CD14-positive monocyte (primary cell): ENCODE data around the gene ACRBP. TPM values are rescaled to one million over a fixed set of nuclear protein-coding genes. Genes with fewer than 3 reads are reported as not detected.
A peak's percentile ranks its signal among the peaks of the same experiment; 100 is the strongest.

Source experiments
- DNase-seq, 3 donors: peaks; one replicate each; pipeline ENCODE4 v3.0.0-alpha.2; 2011 to 2022
- H2AFZ ChIP-seq: 2 replicates; pipeline ENCODE4 v1.6.0; 2012; ENCODE audit warnings: mild to moderate bottlenecking, low read depth, low read length, inconsistent platforms; ENCODE audit not compliant: insufficient read depth, poor library complexity, severe bottlenecking
- H3K27ac ChIP-seq, 2 donors: 1 replicate in 1 of 2; 2 replicates in 1 of 2; pipeline ENCODE4 v1.5.1; 2012 to 2013; ENCODE audit warnings: low read length in 2 of 2, control low read depth in 1 of 2, inconsistent platforms in 1 of 2, low read depth in 1 of 2, mild to moderate bottlenecking in 1 of 2
- H3K27me3 ChIP-seq, 2 donors: one replicate each; pipeline versions ENCODE4 v1.6.0 to v1.6.1; 2011 to 2013; ENCODE audit warnings: low read length in 2 of 2; ENCODE audit not compliant: control insufficient read depth in 2 of 2, insufficient read depth in 2 of 2
- H3K36me3 ChIP-seq, 2 donors: replicated peaks in 1 of 2; 1 replicate in 1 of 2; 2 replicates in 1 of 2; pipeline versions ENCODE4 v1.5.1 to v1.6.1; 2012 to 2013; ENCODE audit warnings: low read length in 2 of 2, control low read depth in 1 of 2, inconsistent platforms in 1 of 2, mild to moderate bottlenecking in 1 of 2; ENCODE audit not compliant: insufficient read depth in 2 of 2, control insufficient read depth in 1 of 2
- H3K4me1 ChIP-seq, 2 donors: 1 replicate in 1 of 2; 2 replicates in 1 of 2; pipeline versions ENCODE4 v1.5.1 to v1.6.1; 2012 to 2013; ENCODE audit warnings: low read length in 2 of 2, control low read depth in 1 of 2, inconsistent platforms in 1 of 2, mild to moderate bottlenecking in 1 of 2, moderate library complexity in 1 of 2; ENCODE audit not compliant: insufficient read depth in 2 of 2, control insufficient read depth in 1 of 2
- H3K4me2 ChIP-seq: replicated peaks from 2 replicates; pipeline ENCODE3; 2012; ENCODE audit warnings: low read length, moderate library complexity, mild to moderate bottlenecking; ENCODE audit not compliant: poor library complexity, severe bottlenecking; ENCODE audit errors: extremely low read depth
- H3K4me3 ChIP-seq, 3 experiments: fragments of 200-600 bp in 1 of 3; sonication (generic) in 1 of 3; replicated peaks in 1 of 3; 1 replicate in 2 of 3; 2 replicates in 1 of 3; pipeline ENCODE4 v1.5.1; 2011 to 2013; ENCODE audit warnings: low read length in 3 of 3, mild to moderate bottlenecking in 3 of 3, control low read depth in 2 of 3, low read depth in 2 of 3, inconsistent platforms in 1 of 3, moderate library complexity in 1 of 3
- H3K79me2 ChIP-seq: 2 replicates; pipeline ENCODE4 v1.6.0; 2012; ENCODE audit warnings: mild to moderate bottlenecking, control low read depth, inconsistent platforms, low read length, moderate library complexity; ENCODE audit not compliant: insufficient read depth
- H3K9ac ChIP-seq: 2 replicates; pipeline ENCODE4 v1.6.0; 2017; ENCODE audit warnings: low read length, mild to moderate bottlenecking; ENCODE audit not compliant: insufficient read depth, poor library complexity, severe bottlenecking
- H3K9me3 ChIP-seq, 2 donors: replicated peaks in 1 of 2; 1 replicate in 1 of 2; 2 replicates in 1 of 2; pipeline versions ENCODE4 v1.5.1 to v1.6.1; 2012 to 2013; ENCODE audit warnings: low read length in 2 of 2, control low read depth in 1 of 2; ENCODE audit not compliant: control insufficient read depth in 1 of 2, insufficient read depth in 1 of 2
- H4K20me1 ChIP-seq: 2 replicates; pipeline ENCODE4 v1.6.0; 2012; ENCODE audit warnings: mild to moderate bottlenecking, low read length, control low read depth, moderate library complexity; ENCODE audit not compliant: insufficient read depth
- H3K27ac Mint-ChIP-seq, 7 donors: one replicate each; pipeline ENCODE4 v1.8.0; 2020; ENCODE audit warnings: mild to moderate bottlenecking in 7 of 7, mixed read lengths in 7 of 7, moderate library complexity in 6 of 7, inconsistent platforms in 2 of 7
- H3K27me3 Mint-ChIP-seq, 3 donors: one replicate each; pipeline ENCODE4 v1.8.0; 2021 to 2022; ENCODE audit warnings: low read depth in 3 of 3, mild to moderate bottlenecking in 3 of 3, mixed read lengths in 3 of 3, moderate library complexity in 3 of 3, inconsistent platforms in 1 of 3
- H3K36me3 Mint-ChIP-seq, 2 donors: one replicate each; pipeline ENCODE4 v1.8.0; 2020; ENCODE audit warnings: mixed read lengths in 2 of 2, inconsistent platforms in 1 of 2, mild to moderate bottlenecking in 1 of 2
- H3K4me1 Mint-ChIP-seq: one replicate; pipeline ENCODE4 v1.8.0; 2020; ENCODE audit warnings: mild to moderate bottlenecking, mixed read lengths
- H3K4me3 Mint-ChIP-seq, 2 donors: one replicate each; pipeline ENCODE4 v1.8.0; 2020; ENCODE audit warnings: mild to moderate bottlenecking in 2 of 2, mixed read lengths in 2 of 2, moderate library complexity in 1 of 2
- H3K9me3 Mint-ChIP-seq, 7 donors: one replicate each; pipeline ENCODE4 v1.8.0; 2020 to 2022; ENCODE audit warnings: mixed read lengths in 7 of 7, mild to moderate bottlenecking in 6 of 7, moderate library complexity in 6 of 7, inconsistent platforms in 2 of 7
- WGBS: methylation state at CpG from one replicate; pipeline ENCODE4 v1.1.5; 2013; ENCODE audit warnings: missing lambda C conversion rate; ENCODE audit not compliant: insufficient coverage; 5-methylcytosine and 5-hydroxymethylcytosine counted together
- intact Hi-C, 2 donors: fragments of 100-400 bp; cut with micrococcal nuclease; formaldehyde crosslinking; loops; one replicate each; pipeline versions ENCODE4 v1.15.0 to v1.15.1; 2023
- polyA plus RNA-seq, 3 donors: library from polyadenylated mRNA; depleted of rRNA in 1 of 3; unstranded in 2 of 3; stranded (reverse) in 1 of 3; fragments of 300-500 nt in 2 of 3; fragments of >200 nt in 1 of 3; fragmentation: Illumina TruSeq in 2 of 3; gene quantifications; 1 replicate in 2 of 3; 2 replicates in 1 of 3; pipeline ENCODE4 v1.2.3, GENCODE V29; 2012 to 2021
- TF ChIP-seq, protein P1 (sequence below): fragments of 200-600 bp; IDR thresholded peaks from one replicate; pipeline ENCODE4 v1.8.0; 2022; ENCODE audit warnings: antibody characterized with exemption, mild to moderate bottlenecking

ACRBP gene
- polyA plus RNA-seq, 3 donors: 10.2 to 28.3 (median 10.3) TPM

DNA sequence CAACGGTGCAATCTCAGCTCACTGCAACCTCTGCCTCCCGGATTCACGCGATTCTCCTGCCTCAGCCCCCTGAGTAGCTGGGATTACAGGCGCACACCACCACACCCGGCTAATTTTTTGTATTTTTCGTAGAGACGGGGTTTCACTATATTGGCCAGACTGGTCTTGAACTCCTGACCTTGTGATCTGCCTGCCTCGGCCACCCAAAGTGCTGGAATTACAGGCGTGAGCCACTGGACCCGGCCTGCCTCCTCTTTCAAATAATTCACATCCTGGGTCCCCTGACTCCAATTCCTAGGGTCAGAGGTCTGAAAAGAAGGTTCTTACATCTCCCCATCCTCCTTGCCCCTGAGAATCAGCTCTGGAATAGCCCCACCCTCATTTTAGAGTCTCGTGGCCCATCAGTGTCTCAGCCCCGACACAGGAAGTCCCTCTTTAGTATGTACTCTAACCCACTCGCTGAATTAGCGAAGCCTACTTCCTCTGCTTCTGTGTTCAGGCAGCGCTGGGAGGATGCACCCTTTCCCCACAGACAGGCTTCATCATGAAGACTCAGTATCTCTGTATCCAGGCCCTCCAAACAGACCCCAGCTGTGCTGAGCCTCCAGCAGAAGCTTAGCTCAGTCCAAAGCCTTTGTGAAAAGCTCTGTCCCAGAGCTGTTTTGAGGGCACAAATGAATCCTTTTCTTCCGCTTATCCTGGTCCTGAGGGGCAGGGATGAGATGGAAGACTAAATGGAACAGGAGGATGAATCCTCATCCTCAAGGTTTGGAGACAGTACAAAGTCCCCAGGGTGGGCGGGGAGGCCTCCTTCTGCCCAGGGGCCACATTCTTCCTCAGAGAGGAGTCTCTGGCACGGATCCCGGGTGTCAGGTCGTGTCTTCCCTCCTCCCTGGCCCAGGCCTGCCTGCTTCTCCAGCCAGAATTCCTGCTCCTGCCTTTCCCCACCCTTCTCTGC, 14.9 kb downstream of the ACRBP start:
- Histone ChIP-seq H3K79me2 (no peaks in the 10 kb centered on the region), H3K36me3 (no peaks in the 10 kb centered on the region), H3K27ac (no peak overlapping the region), H2AFZ (peak overlapping the region; percentile 75), H4K20me1 (no peaks in the 10 kb centered on the region), H3K9me3 (no peaks in the 10 kb centered on the region), H3K4me3 (no peak overlapping the region), H3K9ac (no peak overlapping the region), H3K4me2 (no peak overlapping the region), H3K4me1 (peaks cover 26 to 29% of the 10 kb centered on the region in 2 donors), H3K27me3 (no peaks in the 10 kb centered on the region)
- Mint-ChIP-seq H3K9me3 (peaks cover 0 to 2% (median 0%) of the 10 kb centered on the region in 7 donors), H3K4me1 (peaks cover 30% of the 10 kb centered on the region), H3K4me3 (peak overlapping the region; percentile 46 to 47), H3K27ac (peak overlapping the region in 5 of 7 donors; percentile 19 to 76 (median 44)), H3K27me3 (peaks cover 0 to 8% (median 5%) of the 10 kb centered on the region in 3 donors), H3K36me3 (no peaks in the 10 kb centered on the region)
- intact Hi-C loops: no loop called here
- TF ChIP-seq, protein P1, sequence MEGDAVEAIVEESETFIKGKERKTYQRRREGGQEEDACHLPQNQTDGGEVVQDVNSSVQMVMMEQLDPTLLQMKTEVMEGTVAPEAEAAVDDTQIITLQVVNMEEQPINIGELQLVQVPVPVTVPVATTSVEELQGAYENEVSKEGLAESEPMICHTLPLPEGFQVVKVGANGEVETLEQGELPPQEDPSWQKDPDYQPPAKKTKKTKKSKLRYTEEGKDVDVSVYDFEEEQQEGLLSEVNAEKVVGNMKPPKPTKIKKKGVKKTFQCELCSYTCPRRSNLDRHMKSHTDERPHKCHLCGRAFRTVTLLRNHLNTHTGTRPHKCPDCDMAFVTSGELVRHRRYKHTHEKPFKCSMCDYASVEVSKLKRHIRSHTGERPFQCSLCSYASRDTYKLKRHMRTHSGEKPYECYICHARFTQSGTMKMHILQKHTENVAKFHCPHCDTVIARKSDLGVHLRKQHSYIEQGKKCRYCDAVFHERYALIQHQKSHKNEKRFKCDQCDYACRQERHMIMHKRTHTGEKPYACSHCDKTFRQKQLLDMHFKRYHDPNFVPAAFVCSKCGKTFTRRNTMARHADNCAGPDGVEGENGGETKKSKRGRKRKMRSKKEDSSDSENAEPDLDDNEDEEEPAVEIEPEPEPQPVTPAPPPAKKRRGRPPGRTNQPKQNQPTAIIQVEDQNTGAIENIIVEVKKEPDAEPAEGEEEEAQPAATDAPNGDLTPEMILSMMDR: no peak
- DNase-seq: peak in 1 of 3 donors; percentile 27
- 71% methylated on average over 19 of the region's 21 CpGs for WGBS

DNA sequence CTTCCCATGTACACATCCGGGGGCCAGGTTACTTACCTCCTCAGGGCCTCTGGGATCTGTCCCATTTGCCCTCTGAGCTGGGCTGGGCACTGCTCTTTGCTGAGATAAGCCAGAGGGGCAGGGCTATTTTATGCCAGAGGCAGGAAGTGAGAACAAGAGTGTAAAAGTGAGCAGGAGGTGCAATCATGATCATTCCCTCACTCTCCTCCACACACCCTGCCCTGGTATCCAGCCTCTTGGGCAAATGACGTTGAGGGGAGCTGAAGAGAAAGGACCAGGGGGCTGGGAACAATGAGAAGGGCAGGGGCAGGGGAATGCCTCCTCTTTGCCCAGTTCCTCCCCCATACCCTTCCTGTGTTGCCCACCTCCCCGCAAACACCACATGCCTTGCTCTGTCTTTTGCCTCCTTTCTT, 15.7 kb downstream of the ACRBP start:
- peaks cover 29% of the 10 kb centered on the region for H3K4me1 Mint-ChIP-seq
- H3K4me1 ChIP-seq: peaks cover 24 to 28% of the 10 kb centered on the region in 2 donors
- peak overlapping the region in 1 of 7 donors; percentile 15 for H3K27ac Mint-ChIP-seq
- no peaks in the 10 kb centered on the region for H4K20me1 ChIP-seq
- no peaks in the 10 kb centered on the region for H3K36me3 Mint-ChIP-seq
- no peak overlapping the region for H3K9ac ChIP-seq
- H3K4me2 ChIP-seq: no peak overlapping the region
- H3K27me3 ChIP-seq: no peaks in the 10 kb centered on the region
- H3K9me3 Mint-ChIP-seq: peaks cover 0 to 2% (median 0%) of the 10 kb centered on the region in 7 donors
- intact Hi-C loops: no loop called here
- H3K27me3 Mint-ChIP-seq: peaks cover under 1 to 8% (median 5%) of the 10 kb centered on the region in 3 donors
- H3K36me3 ChIP-seq: no peaks in the 10 kb centered on the region
- WGBS: 94% methylated on average over 2 of the region's 3 CpGs
- peak overlapping the region in 1 of 2 donors; percentile 16 for H3K4me3 Mint-ChIP-seq
- TF ChIP-seq, protein P1: no peak
- no peaks in the 10 kb centered on the region for H3K9me3 ChIP-seq
- H3K27ac ChIP-seq: no peak overlapping the region
- H2AFZ ChIP-seq: no peak overlapping the region
- H3K79me2 ChIP-seq: no peaks in the 10 kb centered on the region
- no peak for DNase-seq
- H3K4me3 ChIP-seq: no peak overlapping the region
